HG03139 (cell line): ENCODE data around the gene CALML5.
"Not testable (repeated sequence)": the region's sequence is repeated elsewhere in the genome, so short reads cannot be mapped to it uniquely, and the experiment has no call there.

ENCODE experiments used
- ATAC-seq: cut with Tn5 transposase; IDR thresholded peaks from one replicate; pipeline ENCODE4 v1.9.1; 2021; ENCODE audit not compliant: unreplicated experiment

Gene CALML5

DNA sequence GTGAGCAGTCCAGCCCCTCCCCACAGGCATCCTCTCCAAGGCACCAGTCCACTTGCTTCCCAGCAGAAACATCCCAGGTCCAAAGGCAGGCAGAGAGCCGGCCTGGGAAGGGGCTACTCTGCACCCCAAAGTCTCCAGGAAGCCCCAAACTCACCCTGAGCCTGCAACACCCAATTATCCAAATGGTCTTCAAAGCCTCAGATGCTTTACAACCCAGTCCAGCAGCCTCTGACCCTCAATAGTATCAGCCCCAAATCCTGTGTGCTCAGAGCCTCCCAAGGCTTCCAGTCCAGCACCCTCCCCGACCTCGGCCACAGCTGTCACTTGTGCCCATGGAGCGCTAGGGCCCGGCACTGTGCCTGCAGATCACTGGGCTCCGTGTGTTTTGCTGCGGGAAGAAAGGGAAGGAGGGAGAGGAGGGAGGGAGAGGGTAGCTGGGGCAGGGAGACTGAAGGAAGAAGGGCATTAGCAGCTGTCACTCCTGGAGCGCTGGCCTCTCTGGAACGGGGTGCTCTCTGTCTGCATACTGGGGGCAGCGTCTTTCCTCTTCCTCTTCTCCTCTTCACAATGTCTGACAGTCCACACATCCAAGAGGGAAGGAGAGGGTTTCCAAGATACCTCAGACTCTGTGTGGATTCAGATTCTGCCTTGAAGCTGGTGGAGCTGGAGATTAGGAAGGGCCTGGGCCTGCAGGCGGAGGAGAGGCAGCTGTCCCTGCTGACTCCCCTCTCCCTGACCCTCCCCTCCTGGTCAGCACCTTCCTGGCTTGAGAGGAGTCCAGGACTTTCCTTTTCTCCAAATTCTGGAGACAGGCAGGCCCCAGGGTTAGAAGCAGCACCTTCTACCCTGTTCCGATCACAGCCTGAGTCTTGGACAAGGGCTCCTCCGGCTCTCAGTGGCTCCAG is 13.2 kb downstream of the CALML5 start:
- no peak for ATAC-seq

DNA sequence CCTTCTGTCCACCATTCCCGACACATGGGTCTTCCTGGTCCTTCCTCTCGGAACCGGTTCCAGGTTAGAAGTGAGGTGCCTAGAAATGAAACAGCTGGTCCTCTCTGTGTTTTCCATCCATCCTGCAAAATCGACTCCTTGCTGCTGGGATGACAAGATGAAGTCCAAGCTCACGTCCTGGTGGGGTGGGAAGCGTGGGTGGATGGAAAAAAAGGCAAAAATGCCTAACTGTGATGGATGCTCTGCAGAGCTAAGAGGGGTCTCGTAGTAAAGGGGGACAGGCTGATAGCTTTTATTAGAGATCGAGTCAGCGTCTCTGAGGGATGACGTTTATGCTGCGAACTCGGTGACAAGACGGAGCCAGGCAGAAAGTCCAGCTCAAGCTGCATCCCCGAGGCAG is 14.1 kb downstream of the CALML5 start:
- no peak for ATAC-seq

DNA sequence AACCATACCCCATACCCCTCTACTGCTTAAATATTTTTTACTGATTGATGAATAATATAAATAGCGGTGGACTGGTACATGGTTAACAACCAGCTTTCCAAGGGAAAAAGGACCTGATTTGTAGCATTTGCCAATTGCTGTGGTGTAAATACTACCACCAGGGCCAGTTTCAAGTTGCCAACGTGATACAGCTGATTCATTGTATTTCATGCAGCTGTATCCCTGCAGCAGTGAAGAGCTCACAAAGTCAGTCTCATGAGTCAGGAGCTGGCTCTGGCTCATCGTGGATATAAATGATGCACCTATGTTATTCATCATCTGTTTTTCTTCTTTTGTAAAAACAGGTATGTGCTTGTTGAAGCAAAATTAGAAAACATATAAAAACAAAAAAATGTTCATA is 15.2 kb downstream of the CALML5 start:
- no peak for ATAC-seq

DNA sequence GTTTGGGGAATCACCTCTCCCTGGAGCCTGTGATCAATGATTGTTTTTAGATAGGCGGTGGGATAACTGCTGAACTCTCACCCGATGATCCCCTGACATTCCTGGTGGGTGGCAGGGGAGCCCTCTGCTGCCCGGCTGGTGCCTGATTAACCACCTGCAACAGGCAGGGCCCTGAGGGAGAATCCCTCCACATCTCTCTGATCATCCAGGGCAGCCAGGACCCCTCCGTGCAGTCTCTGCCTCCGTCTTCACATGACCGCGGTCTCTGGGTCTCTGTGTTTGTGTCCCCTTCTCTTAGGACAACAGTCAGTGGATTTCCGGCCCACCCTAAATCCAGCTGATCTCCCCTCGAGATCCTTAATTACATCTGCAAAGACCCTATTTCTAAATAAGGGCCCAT is 17.4 kb downstream of the CALML5 start:
- ATAC-seq: no peak

DNA sequence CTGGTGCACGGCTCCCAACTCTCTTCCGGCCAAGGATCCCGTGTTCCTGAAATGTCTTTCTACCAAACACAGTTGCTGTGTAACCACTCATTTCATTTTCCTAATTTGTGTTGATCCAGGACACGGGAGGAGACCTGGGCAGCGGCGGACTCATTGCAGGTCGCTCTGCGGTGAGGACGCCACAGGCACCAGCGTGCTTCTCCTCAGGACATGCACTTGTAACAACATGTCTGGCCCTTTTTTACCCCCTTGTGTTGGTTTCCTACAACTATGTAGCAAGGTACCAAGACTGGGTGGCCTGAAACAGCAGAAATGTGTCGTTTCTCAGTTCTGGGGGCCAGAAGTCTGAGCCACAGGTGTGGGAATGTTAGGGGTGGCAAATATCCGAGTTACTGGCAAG is 18.2 kb downstream of the CALML5 start:
- no peak for ATAC-seq

DNA sequence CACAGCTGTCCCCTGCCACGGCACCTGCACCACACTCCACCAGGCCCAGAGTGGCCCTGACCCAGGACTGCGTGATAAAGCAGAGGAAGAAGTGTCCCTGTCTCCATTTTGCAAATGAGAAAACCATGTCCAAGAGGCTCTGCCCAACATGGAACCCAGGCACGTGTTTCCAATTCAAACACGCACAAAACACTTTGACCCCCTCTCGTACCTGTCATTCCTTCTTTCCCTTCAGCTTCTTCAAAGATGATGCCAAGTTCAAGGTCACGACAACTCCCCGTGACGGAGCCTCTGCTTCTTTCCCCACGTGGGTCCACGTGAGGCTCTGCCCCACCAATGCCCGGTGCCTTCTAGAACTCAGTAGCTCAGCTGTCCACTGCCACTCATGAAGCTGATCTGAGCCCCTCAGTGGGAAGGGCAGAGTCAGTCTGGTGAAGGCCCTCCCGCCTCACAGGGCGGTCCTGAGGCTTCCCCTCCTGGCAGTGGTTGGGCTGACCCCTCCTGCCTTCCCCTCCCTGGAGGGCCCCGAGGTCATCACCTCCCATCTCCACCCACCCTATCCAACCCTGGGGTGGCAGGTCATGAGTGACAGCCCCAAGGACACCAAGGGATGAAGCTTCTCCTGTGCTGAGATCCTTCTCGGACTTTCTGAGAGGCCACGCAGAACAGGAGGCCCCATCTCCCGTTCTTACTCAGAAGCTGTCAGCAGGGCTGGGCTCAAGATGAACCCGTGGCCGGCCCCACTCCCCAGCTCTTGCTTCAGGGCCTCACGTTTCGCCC is 19.0 kb downstream of the CALML5 start:
- no peak for ATAC-seq

DNA sequence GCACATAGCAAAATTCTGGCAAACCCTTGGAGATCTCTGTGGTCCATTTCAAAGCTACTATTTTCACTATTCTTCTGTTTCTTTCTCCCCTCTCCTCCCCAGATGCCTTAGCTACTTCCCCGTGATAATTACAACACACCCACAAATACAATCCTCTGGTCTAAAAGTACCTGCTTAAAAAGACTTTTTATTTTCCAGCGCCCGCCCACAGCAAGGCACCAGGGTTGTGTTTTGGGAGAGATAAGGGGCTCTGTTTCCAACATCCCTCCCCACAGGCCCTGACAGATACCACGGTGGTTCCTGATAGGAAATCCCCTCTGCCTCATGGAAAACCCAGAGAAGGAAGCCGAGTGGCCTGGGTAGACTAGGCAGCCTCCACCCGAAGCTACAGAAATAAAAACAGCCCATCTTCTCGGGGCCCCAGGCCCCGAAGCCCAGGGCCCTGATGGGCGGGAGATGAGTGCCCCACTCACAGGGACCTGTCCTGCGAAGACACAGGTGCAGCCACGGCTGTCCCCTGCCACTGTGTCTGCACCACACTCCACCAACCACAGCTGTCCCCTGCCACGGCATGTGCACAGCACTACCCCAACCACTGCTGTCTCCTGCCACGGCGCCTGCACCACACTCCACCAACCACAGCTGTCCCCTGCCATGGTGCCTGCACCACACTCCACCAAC is 19.7 kb downstream of the CALML5 start:
- no peak for ATAC-seq

DNA sequence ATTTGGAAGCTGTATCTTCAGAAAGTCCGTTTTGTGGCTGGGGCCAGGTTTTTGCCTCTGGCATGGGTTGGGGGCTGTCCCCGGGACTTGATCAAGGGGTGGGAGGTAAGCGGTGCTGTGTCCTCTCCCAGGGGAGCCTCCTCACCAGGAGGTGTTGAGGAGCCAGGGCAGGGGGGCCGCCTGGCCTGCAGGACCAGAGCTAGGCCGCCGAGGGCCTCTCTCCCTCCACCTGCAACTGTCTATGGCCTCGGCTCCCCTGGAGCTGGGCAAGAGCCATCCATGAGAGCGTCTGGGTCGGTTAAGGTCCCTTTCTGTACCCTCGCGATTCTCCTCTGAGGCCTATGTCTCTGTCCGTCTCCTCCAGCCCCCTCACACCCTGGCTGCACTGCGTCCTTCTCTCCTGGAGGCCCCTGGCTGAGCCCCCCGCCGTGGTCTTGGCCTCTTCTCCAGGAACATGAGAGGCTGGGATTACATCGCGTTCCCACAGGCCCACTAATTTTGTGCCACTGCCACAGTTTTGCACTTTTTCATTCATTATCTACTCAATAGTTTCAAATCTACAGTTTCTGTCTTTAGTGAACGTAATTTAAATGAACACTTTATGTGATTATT is 20.6 kb downstream of the CALML5 start:
- no peak for ATAC-seq

DNA sequence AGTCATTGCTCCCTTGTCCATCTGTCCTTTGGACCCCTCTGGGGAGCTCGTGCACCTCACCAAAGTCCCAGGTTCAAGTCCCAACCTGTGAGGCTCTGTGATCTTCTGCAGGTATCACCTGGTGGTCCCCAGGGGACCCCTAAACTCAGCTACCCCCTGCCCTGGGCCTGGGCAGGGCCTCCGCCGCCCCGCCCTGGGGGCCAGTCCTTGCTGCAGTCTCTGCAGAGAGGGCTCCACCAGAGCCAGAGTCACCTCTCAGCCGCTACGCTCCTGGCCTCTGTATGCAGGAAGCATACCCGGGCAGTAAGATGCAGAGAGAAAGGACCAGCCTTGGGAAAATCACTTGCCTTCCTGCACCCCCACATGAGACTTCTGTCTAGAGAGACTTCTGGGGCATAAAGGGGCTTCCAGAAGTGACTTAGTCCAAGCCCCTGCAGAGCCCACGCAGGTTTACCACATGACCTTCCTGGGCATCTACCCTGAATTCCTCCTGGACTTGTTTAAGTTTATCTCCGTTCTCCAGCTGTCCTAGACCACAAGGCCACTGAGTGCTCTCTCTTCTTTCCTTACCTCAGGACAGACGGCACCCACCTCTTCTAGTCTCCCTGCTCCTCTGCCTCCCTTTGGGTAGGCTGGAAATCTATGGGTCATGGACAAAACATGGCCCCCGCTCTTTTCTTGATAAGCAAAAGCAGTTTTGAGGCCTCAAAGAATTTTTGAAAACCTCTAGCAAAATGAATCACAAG is 21.2 kb downstream of the CALML5 start:
- ATAC-seq: no peak

DNA sequence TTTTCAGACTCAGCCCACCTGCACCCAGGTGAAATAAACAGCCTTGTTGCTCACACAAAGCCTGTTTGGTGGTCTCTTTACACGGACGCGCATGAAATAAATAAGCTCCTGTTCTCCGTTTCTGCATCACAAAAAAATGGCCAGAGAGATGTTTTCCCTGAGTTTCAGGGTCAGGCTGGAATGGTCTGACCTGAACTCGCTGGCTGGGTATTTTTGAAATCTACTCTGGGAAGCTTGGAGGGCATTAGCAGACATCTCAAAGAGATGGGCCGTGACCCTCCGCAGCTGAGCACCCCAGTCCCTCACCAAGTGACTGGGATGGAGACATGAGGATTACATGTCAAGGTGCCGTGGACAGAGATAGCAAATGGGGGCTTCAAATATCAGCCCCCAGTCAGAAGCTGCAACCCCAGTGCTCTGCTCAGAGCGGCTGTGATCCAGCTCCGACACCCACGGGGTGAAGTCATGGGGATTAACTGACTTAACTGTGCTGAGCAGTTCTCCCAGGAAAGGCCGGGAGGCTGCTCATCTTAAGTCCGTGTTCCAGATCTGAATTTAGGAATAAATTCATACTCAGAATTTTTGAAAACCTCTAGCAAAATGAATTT is 22.3 kb downstream of the CALML5 start:
- no peak for ATAC-seq

DNA sequence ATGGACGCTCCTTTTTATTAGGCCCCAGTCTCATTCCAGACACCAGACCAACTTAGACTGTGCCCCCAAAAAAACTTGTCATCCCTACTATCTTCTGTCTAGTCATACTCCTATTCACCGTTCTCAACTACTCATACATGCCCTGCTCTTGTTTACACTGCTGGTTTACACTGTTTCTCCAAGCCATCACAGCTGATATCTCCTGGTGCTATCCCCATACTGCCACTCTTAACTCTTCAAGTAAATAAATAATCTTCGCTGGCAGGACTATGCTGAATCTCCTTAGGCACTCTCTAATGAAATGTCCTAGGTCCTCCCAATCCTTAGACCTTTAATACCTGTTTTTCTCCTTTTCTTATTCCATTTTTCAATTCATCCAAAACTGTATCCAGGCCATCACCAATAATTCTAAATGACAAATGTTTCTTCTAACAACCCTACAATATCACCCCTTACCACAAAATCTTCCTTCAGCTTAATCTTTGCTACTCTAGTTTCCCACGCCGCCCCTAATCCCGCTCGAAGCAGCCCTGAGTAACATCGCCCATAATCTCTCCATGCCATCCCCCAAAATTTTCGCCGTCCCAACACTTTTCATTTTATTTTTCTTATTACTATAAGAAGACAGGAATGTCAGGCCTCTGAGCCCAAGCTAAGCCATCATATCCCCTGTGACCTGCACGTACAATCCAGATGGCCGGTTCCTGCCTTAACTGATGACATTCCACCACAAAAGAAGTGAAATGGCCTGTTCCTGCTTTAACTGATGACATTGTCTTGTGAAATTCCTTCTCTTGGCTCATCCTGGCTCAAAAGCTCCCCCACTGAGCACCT is 23.2 kb downstream of the CALML5 start:
- ATAC-seq: not testable (repeated sequence)

DNA sequence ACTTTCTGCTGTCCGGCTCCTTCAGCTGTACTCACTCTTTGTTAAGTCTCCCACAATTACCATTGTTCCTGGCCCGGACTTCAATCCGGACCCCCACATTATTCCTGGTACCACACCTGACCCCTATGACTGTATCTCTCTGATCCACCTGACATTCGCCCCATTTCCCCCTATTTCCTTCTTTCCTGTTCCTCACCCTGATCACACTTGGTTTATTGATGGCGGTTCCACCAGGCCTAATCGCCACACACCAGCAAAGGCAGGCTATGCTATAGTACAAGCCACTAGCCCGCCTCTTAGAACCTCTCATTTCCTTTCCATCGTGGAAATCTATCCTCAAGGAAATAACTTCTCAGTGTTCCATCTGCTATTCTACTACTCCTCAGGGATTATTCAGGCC is 24.3 kb downstream of the CALML5 start:
- not testable (repeated sequence) for ATAC-seq

DNA sequence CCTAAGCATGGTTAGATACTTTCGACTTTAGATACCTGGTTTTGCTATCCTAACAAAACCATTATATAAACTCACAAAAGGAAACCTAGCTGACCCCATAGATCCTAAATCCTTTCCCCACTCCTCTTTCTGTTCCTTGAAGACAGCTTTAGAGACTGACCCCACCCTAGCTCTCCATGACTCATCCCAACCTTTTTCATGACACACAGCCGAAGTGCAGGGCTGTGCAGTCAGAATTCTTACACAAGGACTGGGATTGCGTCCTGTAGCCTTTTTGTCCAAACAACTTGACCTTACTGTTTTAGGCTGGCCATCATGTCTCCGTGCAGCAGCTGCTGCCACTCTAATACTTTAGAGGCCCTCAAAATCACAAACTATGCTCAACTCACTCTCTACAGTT is 24.7 kb downstream of the CALML5 start:
- not testable (repeated sequence) for ATAC-seq

DNA sequence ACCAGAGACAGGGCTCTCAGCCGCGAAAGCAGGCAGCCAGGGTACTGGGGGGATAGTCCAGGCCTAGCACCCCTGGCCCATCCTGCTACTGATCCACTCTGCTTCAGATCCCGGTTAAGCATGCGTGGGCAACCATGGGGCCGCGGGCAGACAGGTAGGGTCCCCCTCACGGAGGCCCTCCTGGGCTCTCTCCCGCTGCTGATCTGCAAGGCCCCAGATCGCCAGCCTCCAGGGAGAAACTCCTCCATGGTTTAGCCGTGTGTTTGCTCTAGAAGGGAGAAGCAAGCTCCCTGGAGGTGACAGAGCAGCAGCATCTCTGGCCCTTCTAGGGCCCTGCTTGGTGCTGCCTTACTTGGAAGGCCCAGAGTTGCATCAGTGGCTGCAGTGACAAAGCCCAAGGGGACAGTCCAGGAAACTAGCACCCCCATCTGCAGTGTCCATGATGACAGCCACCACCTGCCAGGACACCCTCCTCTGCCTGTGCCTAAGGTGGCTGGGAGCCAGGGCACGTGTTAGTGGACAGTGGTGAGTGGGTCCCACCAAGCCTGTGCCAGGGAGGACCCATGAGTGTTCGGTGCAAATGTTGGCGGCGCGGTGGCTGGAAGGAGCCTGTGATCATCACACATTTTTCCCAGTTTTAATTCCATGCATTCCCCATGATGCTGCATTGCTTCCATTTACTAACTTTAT is 29.2 kb downstream of the CALML5 start:
- ATAC-seq: no peak

DNA sequence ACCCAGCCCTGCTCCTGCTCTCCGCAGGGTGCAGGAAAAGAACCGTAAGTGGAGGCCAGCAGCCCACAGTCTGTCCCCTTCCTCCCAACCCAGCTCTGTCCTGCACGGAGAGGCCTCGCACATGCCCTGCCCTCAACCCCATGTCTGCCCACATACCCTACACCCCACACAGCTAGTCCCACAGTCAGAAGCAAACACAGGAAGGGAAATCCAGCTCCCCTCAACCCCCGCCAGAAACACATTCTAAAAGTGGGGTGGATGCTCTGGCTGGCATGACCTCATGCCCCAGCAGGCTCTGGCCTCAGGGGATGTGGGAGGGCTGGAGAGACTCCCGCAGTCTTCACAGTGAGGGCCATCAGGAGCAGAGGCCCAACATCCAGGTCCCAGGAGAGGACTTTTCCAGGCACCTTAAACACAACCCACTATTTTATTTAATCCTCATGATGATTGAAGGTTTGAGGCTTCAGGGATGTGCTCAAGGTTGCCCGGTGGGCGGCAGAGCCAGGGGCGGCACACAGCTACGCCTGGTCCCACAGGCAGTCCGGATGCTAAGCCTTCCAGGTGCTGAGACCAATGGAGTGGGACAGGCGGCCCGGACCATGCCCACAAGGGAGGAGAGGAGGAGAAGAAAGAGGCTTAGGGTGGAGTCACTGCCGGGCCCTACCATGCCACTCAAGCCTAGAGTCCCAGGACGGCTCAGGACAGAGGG is 29.9 kb downstream of the CALML5 start:
- no peak for ATAC-seq

DNA sequence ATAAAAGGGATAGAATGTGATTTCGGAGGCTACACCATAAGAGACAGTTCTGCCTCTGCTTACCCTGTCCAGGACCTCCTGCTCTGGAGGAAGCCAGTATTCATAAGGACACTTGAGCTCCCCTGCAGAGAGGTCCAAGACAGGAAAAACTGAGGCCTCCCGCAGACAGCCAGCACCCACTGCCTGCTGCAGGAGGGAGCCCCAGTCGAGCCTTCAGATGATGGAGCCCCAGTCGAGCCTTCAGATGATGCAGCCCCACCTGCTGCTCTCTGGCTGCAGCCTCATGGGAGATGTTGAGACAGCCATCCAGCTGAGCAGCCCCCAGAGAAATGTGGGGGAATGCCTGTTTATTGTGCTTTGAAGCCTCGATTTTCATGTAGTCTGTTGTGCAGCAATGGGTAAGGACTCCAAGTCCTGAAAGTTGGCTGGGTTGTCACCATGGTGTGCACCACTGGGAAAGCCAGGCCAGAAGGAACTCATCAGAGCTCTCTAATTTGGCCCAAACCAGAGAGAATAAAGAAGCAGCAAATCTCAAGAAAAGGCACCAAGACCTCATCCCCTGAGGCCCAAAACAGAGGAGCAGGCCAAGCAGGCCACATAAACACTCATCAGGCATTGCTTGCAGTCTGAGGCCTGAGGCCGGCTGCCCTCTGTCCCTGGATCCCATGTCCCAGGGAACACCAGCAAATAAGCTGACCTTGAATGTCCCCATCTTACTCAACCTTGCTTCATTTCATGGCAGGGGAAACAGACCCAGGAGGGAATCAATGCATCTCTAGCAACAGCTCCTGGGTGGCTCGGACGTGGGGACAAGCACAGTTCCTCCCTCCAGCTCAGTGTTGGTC is 30.9 kb downstream of the CALML5 start:
- no peak for ATAC-seq

DNA sequence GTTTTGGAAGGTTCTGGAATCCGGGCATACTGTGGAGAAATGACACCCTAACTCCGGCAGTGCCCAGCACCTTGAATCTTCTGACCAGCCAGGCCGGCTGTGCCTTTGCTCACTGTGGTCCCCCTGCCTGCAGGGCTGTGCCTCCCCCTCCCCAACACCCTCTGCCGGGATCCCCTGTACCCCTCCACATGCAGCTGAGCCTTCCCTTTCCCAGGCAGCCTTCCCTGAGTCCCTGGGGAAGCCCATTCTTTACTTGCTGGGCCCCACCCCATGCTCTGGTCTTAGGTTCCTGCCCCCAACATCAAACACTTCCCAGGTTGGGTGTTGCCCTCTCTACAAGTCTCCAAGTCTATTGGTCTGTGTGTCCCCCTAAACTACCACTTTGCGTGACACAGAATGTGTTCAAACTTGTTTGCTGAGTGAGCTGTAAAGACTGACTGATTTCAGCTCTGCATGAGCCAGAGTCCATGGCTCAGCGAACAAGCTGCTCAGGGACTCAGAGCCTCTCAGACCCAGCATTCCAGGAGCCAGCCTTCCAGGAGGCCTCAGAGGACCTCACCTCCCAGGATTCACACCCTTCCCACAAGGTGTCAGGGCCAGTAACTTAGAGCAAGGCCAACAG is 31.6 kb downstream of the CALML5 start:
- no peak for ATAC-seq
